ENCODE results near the gene SERPINB1. TPM values are rescaled to one million over a fixed set of nuclear protein-coding genes. Genes with fewer than 3 reads are reported as not detected.
A peak's percentile ranks its signal among the peaks of the same experiment; 100 is the strongest.

The SERPINB1 gene
- total and polyA plus RNA-seq, 9 of the 15 experiments (the other 6 are each of a cell fraction or from before 2014, with no cell fraction given): 33.9 to 108 (median 63.8) TPM

GRCh38 chr6:2783188-2783963, 58.3 kb downstream of the SERPINB1 start:
- peak overlapping the region; percentile 61 for H3K27ac ChIP-seq (ENCODE audit: extremely low read depth, low read depth, low read length)
- H3K9ac ChIP-seq (ENCODE audit: insufficient read depth in 1 of 2, low read depth in 2 of 2, low read length in 2 of 2): peak overlapping the region; percentile 57 to 87
- in situ Hi-C loops (cut with MboI): loop anchor here (10.0 kb wide), 1 partner anchor 271 kb away; no protein-coding TSS in a partner anchor
- H3K9me1 ChIP-seq (ENCODE audit: control insufficient read depth, insufficient read depth, low read length): no peaks in the 10 kb centered on the region
- ChIA-PET CTCF (ENCODE audit: low intra/inter-chr PET ratio) (no interaction called here), POLR2A (interaction anchor here (0.7 to 9.0 kb wide), 18 partner anchors 8 to 331 kb away, joined by 3 to 151 read pairs (median 4); partner anchors contain the start of genes RIPK1, SERPINB1 and WRNIP1)
- H3K9me3 ChIP-seq (replicated peaks; ENCODE audit: control insufficient read depth, insufficient read depth, low read depth, low read length): no peaks in the 10 kb centered on the region
- no peaks in the 10 kb centered on the region for H3K27me3 ChIP-seq (ENCODE audit: control insufficient read depth in 2 of 2, insufficient read depth in 2 of 2, low read length in 2 of 2)
- peak overlapping the region; percentile 81 for H3K4me2 ChIP-seq (ENCODE audit: insufficient read depth, low read length)
- peaks cover 83% of the 10 kb centered on the region for H3K36me3 ChIP-seq (ENCODE audit: control insufficient read depth, insufficient read depth, low read length)
- intact Hi-C loops (cut with micrococcal nuclease): no loop called here
- 0 out of 2 replicates have a peak, but pooled peaks cover 5% of the 10 kb centered on the region for H4K20me1 ChIP-seq (replicated peaks; ENCODE audit: control insufficient read depth, insufficient read depth, low read length)
- peak overlapping the region; percentile 92 for H2AFZ ChIP-seq (ENCODE audit: low read depth, low read length)
- WGBS (ENCODE audit: insufficient coverage, low coverage, missing lambda C conversion rate): 4% methylated on average over 17 of the region's 19 CpGs
- peaks cover 19 to 20% of the 10 kb centered on the region in 2 experiments for H3K4me1 ChIP-seq (replicated peaks in 1 of 2; ENCODE audit: control insufficient read depth in 2 of 2, insufficient read depth in 2 of 2, low read length in 2 of 2)
- peak; percentile 63 to 82 (median 74) for DNase-seq (ENCODE audit: extremely low read depth in 1 of 4, low spot score in 3 of 4)
- H3K79me2 ChIP-seq (ENCODE audit: control insufficient read depth, insufficient read depth, low read length): peaks cover 53% of the 10 kb centered on the region
- no TSS peak for BruUV-seq (replicated peaks)
- peak; percentile 92 for ATAC-seq
- peak overlapping the region; percentile 21; the same call in 1 of the 2 replicates for H3K4me3 ChIP-seq
- FAIRE-seq: peak; percentile 79
- TF ChIP-seq SRF (CRISPR knock-in tag; IDR thresholded peaks at IDR 0.05): peak in 1 of 2 experiments; percentile 86; a peak in 1 of 4 replicates
- no peak for TF ChIP-seq NFE2 (IDR thresholded peaks at IDR 0.05; ENCODE audit: low read depth)
- TF ChIP-seq MEF2D (tag; conservative IDR thresholded peaks at IDR 0.05; ENCODE audit: low read depth): no peak
- TF ChIP-seq YBX1 (IDR thresholded peaks at IDR 0.05): no peak
- no peak for TF ChIP-seq ZNF224 (CRISPR knock-in tag; IDR thresholded peaks at IDR 0.05)
- TF ChIP-seq ILF3 (IDR thresholded peaks at IDR 0.05; ENCODE audit: borderline replicate concordance): 0 out of 2 replicates have a peak, but pooled peaks have one; percentile 68
- TF ChIP-seq EZH2 (IDR thresholded peaks at IDR 0.05; ENCODE audit: borderline replicate concordance, low read depth, low read length): no peak
- TF ChIP-seq FOXA1 (IDR thresholded peaks at IDR 0.05; ENCODE audit: borderline replicate concordance): no peak
- TF ChIP-seq ETS1 (conservative IDR thresholded peaks at IDR 0.05; ENCODE audit: control insufficient read depth, low read depth, low read length): no peak
- TF ChIP-seq ERF (CRISPR knock-in tag; IDR thresholded peaks at IDR 0.05): no peak
- TF ChIP-seq JUN (IDR thresholded peaks at IDR 0.05; ENCODE audit: borderline replicate concordance, low read depth, low read length): no peak
- TF ChIP-seq JUN (CRISPR knock-in tag; IDR thresholded peaks at IDR 0.05; ENCODE audit: borderline replicate concordance): no peak
- peak; percentile 13 for TF ChIP-seq PRDM10 (IDR thresholded peaks at IDR 0.05; ENCODE audit: partially characterized antibody)
- TF ChIP-seq ATF2 (CRISPR knock-in tag; IDR thresholded peaks at IDR 0.05): no peak
